WTC11 (cell line): ENCODE measurements around the gene DCLRE1A. TPM values are rescaled to one million over a fixed set of nuclear protein-coding genes. Genes with fewer than 3 reads are reported as not detected.

Experiments
- ATAC-seq: fragments of 200-7000 bp; cut with Tn5 transposase; 2 replicates; pipeline ENCODE4 v1.10.0; 2021; ENCODE audit warnings: mild to moderate bottlenecking, moderate library complexity
- CTCF ChIA-PET: fragments of 300-600 bp; sonication (Branson Sonifier 250); formaldehyde crosslinking; loops from one replicate; lab custom pipeline; 2021; ENCODE audit warnings: antibody characterized with exemption; lab: Charles Lee
- POLR2A ChIA-PET: fragments of 350-600 bp; sonication (Branson Sonifier 250); formaldehyde crosslinking; loops from one replicate; lab custom pipeline; 2021; ENCODE audit warnings: antibody characterized with exemption; lab: Charles Lee
- DNase-seq: peaks from one replicate; pipeline ENCODE4 v3.0.0; 2021; ENCODE audit warnings: low spot score
- H3K27ac Mint-ChIP-seq: 2 replicates; pipeline ENCODE4 v1.8.0; 2021; ENCODE audit warnings: mixed read lengths
- H3K27me3 Mint-ChIP-seq: 2 replicates; pipeline ENCODE4 v1.8.0; 2021; ENCODE audit warnings: low read depth, mild to moderate bottlenecking, moderate library complexity, mixed read lengths
- H3K36me3 Mint-ChIP-seq: 2 replicates; pipeline ENCODE4 v1.8.0; 2021; ENCODE audit warnings: mixed read lengths
- H3K4me1 Mint-ChIP-seq: 2 replicates; pipeline ENCODE4 v1.8.0; 2022; ENCODE audit warnings: mixed read lengths
- H3K4me3 Mint-ChIP-seq: 2 replicates; pipeline ENCODE4 v1.8.0; 2021; ENCODE audit warnings: mild to moderate bottlenecking, moderate library complexity, mixed read lengths
- H3K9me3 Mint-ChIP-seq: 2 replicates; pipeline ENCODE4 v1.8.0; 2021; ENCODE audit warnings: mixed read lengths
- CDX4 ChIP-seq: fragments of 250-450 bp; sonication (Bioruptor Pico); IDR thresholded peaks from 2 replicates; pipeline ENCODE4 v1.9.0; 2021; ENCODE audit warnings: moderate library complexity, mild to moderate bottlenecking, inconsistent platforms, borderline replicate concordance
- CREB1 ChIP-seq: sonication (generic); formaldehyde crosslinking; IDR thresholded peaks from 2 replicates; pipeline ENCODE4 v1.8.0; 2023; ENCODE audit warnings: mild to moderate bottlenecking, missing genetic modification reagents
- ELF4 ChIP-seq: sonication (generic); formaldehyde crosslinking; IDR thresholded peaks from 2 replicates; pipeline ENCODE4 v1.8.1; 2022; ENCODE audit warnings: low read depth, mild to moderate bottlenecking, moderate library complexity, missing genetic modification reagents
- ERG ChIP-seq: fragments of 250-450 bp; sonication (Bioruptor Pico); IDR thresholded peaks from 2 replicates; pipeline ENCODE4 v1.8.0; 2021; ENCODE audit warnings: mild to moderate bottlenecking
- ETV6 ChIP-seq: sonication (generic); formaldehyde crosslinking; IDR thresholded peaks from 2 replicates; pipeline ENCODE4 v1.8.1; 2022; ENCODE audit warnings: mild to moderate bottlenecking, missing genetic modification reagents
- GRHL2 ChIP-seq: fragments of 250-450 bp; sonication (Bioruptor Pico); IDR thresholded peaks from 2 replicates; pipeline ENCODE4 v1.8.0; 2022; ENCODE audit warnings: mild to moderate bottlenecking, moderate library complexity; ENCODE audit not compliant: insufficient replicate concordance, severe bottlenecking
- IRF1 ChIP-seq: sonication (generic); formaldehyde crosslinking; IDR thresholded peaks from 2 replicates; pipeline ENCODE4 v1.8.0; 2023; ENCODE audit warnings: missing genetic modification reagents
- JUN ChIP-seq: sonication (generic); formaldehyde crosslinking; IDR thresholded peaks from 2 replicates; pipeline ENCODE4 v1.8.0; 2023; ENCODE audit warnings: mild to moderate bottlenecking, missing genetic modification reagents
- MLX ChIP-seq: sonication (generic); formaldehyde crosslinking; IDR thresholded peaks from 2 replicates; pipeline ENCODE4 v1.8.1; 2023; ENCODE audit warnings: mild to moderate bottlenecking, missing genetic modification reagents, moderate library complexity
- MYBL2 ChIP-seq: sonication (generic); formaldehyde crosslinking; IDR thresholded peaks from 2 replicates; pipeline ENCODE4 v1.8.1; 2023; ENCODE audit warnings: mild to moderate bottlenecking, moderate library complexity, missing genetic modification reagents
- RORB ChIP-seq: fragments of 250-450 bp; sonication (Bioruptor Pico); IDR thresholded peaks from 2 replicates; pipeline ENCODE4 v1.9.0; 2021; ENCODE audit warnings: mild to moderate bottlenecking
- SMAD3 ChIP-seq: sonication (generic); formaldehyde crosslinking; IDR thresholded peaks from 2 replicates; pipeline ENCODE4 v1.8.0; 2022; ENCODE audit warnings: missing genetic modification reagents, mild to moderate bottlenecking, borderline replicate concordance
- TEAD1 ChIP-seq: sonication (generic); formaldehyde crosslinking; IDR thresholded peaks from 2 replicates; pipeline ENCODE4 v1.8.0; 2022; ENCODE audit warnings: mild to moderate bottlenecking, missing genetic modification reagents
- TP53 ChIP-seq: sonication (generic); formaldehyde crosslinking; IDR thresholded peaks from 2 replicates; pipeline ENCODE4 v1.8.1; 2023; ENCODE audit warnings: mild to moderate bottlenecking, missing genetic modification reagents
- ZNF232 ChIP-seq: sonication (generic); formaldehyde crosslinking; IDR thresholded peaks from 2 replicates; pipeline ENCODE4 v1.8.0; 2022; ENCODE audit warnings: mild to moderate bottlenecking, missing genetic modification reagents
- ZNF263 ChIP-seq: sonication (generic); formaldehyde crosslinking; IDR thresholded peaks from 2 replicates; pipeline ENCODE4 v1.8.1; 2022; ENCODE audit warnings: low read depth, mild to moderate bottlenecking, moderate library complexity, missing genetic modification reagents
- total RNA-seq: library from RNA; stranded (reverse); gene quantifications from 3 replicates; pipeline ENCODE4 v1.2.3, GENCODE V29; 2021
- TF ChIP-seq, protein P1 (sequence below): sonication (generic); formaldehyde crosslinking; IDR thresholded peaks from 2 replicates; pipeline ENCODE4 v1.8.0; 2022; ENCODE audit warnings: mild to moderate bottlenecking, missing genetic modification reagents
- TF ChIP-seq, protein P2 (sequence below): sonication (generic); formaldehyde crosslinking; IDR thresholded peaks from 2 replicates; pipeline ENCODE4 v1.8.1; 2022; ENCODE audit warnings: low read depth, mild to moderate bottlenecking, moderate library complexity, missing genetic modification reagents, borderline replicate concordance
- TF ChIP-seq, protein P3 (sequence below): sonication (generic); formaldehyde crosslinking; IDR thresholded peaks from 2 replicates; pipeline ENCODE4 v1.8.0; 2023; ENCODE audit warnings: mild to moderate bottlenecking, missing genetic modification reagents
- TF ChIP-seq, protein P4 (sequence below): sonication (generic); formaldehyde crosslinking; IDR thresholded peaks from 2 replicates; pipeline ENCODE4 v1.8.1; 2022; ENCODE audit warnings: missing genetic modification reagents, borderline replicate concordance
- TF ChIP-seq, protein P5 (sequence below): sonication (generic); formaldehyde crosslinking; IDR thresholded peaks from 2 replicates; pipeline ENCODE4 v1.8.1; 2022; ENCODE audit warnings: mild to moderate bottlenecking, missing genetic modification reagents, moderate library complexity, borderline replicate concordance
- TF ChIP-seq, protein P6 (sequence below): sonication (generic); formaldehyde crosslinking; IDR thresholded peaks from 2 replicates; pipeline ENCODE4 v1.8.1; 2023; ENCODE audit warnings: mild to moderate bottlenecking, missing genetic modification reagents, moderate library complexity

The DCLRE1A gene
- total RNA-seq, 1 experiment from 2014 or later = 11.3 TPM

- H3K9me3 Mint-ChIP-seq = no peaks in the 10 kb centered on the region
- no peaks in the 10 kb centered on the region for H3K27me3 Mint-ChIP-seq
- TF ChIP-seq, protein P1, sequence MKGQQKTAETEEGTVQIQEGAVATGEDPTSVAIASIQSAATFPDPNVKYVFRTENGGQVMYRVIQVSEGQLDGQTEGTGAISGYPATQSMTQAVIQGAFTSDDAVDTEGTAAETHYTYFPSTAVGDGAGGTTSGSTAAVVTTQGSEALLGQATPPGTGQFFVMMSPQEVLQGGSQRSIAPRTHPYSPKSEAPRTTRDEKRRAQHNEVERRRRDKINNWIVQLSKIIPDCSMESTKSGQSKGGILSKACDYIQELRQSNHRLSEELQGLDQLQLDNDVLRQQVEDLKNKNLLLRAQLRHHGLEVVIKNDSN (CRISPR knock-in tag) = no peak
- no peak for TF ChIP-seq MYBL2 (CRISPR knock-in tag)
- TF ChIP-seq JUN (CRISPR knock-in tag) = no peak
- TF ChIP-seq GRHL2 (CRISPR knock-in tag) = no peak
- TF ChIP-seq, protein P2, sequence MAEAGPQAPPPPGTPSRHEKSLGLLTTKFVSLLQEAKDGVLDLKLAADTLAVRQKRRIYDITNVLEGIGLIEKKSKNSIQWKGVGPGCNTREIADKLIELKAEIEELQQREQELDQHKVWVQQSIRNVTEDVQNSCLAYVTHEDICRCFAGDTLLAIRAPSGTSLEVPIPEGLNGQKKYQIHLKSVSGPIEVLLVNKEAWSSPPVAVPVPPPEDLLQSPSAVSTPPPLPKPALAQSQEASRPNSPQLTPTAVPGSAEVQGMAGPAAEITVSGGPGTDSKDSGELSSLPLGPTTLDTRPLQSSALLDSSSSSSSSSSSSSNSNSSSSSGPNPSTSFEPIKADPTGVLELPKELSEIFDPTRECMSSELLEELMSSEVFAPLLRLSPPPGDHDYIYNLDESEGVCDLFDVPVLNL (CRISPR knock-in tag) = no peak
- TF ChIP-seq CDX4 (CRISPR knock-in tag) = no peak
- TF ChIP-seq ELF4 (CRISPR knock-in tag) = no peak
- TF ChIP-seq ERG (CRISPR knock-in tag) = no peak
- TF ChIP-seq, all 79 proteins: peak for 0
- Mint-ChIP-seq H3K4me3 (no peak overlapping the region), H3K27ac (no peak overlapping the region), H3K36me3 (peaks cover 40% of the 10 kb centered on the region), H3K4me1 (peaks cover 13% of the 10 kb centered on the region)
- ChIA-PET POLR2A (no interaction called here), CTCF (interaction anchor here (0.6 kb wide), 1 partner anchor 132 kb away, joined by 4 read pairs; no protein-coding TSS in a partner anchor)
- no peak for DNase-seq
- no peak for ATAC-seq
These were observed 4.7 kb upstream of the DCLRE1A start for GRCh38 chr10:113858541-113858940.

DNA sequence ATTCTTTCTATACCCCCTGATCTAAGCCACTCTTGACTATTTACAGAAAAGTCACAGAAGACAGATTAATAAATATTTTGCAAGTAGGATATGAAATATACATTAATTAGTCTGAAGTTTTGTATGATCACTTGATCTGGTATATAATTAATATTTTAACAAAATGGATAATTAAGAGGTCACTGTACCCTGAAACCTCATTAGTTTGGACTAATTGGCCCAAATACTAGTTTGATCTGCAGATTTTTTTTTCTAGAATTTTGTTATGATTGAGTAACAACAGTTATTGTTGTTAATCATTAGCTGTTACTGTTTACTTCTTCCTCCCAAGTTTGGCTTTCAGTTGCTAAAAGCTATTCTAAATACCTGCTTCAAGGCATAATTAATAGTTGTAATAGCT is 3.3 kb upstream of the DCLRE1A start:
- CTCF ChIA-PET = no interaction called here
- POLR2A ChIA-PET = no interaction called here
- Mint-ChIP-seq H3K4me3 (no peak overlapping the region), H3K4me1 (peaks cover 25% of the 10 kb centered on the region), H3K27me3 (no peaks in the 10 kb centered on the region), H3K27ac (no peak overlapping the region), H3K9me3 (no peaks in the 10 kb centered on the region), H3K36me3 (peaks cover 30% of the 10 kb centered on the region)
- DNase-seq (no peak), ATAC-seq (no peak)
- TF ChIP-seq MLX (CRISPR knock-in tag) = no peak
- no peak for TF ChIP-seq CREB1 (CRISPR knock-in tag)
- no peak for TF ChIP-seq ZNF232 (CRISPR knock-in tag)
- TF ChIP-seq RORB (CRISPR knock-in tag) = no peak
- no peak for TF ChIP-seq SMAD3 (CRISPR knock-in tag)
- TF ChIP-seq TP53 (CRISPR knock-in tag) = no peak
- TF ChIP-seq IRF1 (CRISPR knock-in tag) = no peak
- no peak for TF ChIP-seq TEAD1
- TF ChIP-seq, protein P3, sequence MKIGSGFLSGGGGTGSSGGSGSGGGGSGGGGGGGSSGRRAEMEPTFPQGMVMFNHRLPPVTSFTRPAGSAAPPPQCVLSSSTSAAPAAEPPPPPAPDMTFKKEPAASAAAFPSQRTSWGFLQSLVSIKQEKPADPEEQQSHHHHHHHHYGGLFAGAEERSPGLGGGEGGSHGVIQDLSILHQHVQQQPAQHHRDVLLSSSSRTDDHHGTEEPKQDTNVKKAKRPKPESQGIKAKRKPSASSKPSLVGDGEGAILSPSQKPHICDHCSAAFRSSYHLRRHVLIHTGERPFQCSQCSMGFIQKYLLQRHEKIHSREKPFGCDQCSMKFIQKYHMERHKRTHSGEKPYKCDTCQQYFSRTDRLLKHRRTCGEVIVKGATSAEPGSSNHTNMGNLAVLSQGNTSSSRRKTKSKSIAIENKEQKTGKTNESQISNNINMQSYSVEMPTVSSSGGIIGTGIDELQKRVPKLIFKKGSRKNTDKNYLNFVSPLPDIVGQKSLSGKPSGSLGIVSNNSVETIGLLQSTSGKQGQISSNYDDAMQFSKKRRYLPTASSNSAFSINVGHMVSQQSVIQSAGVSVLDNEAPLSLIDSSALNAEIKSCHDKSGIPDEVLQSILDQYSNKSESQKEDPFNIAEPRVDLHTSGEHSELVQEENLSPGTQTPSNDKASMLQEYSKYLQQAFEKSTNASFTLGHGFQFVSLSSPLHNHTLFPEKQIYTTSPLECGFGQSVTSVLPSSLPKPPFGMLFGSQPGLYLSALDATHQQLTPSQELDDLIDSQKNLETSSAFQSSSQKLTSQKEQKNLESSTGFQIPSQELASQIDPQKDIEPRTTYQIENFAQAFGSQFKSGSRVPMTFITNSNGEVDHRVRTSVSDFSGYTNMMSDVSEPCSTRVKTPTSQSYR (CRISPR knock-in tag) = no peak
- TF ChIP-seq ETV6 (CRISPR knock-in tag) = no peak
- TF ChIP-seq, protein P4, sequence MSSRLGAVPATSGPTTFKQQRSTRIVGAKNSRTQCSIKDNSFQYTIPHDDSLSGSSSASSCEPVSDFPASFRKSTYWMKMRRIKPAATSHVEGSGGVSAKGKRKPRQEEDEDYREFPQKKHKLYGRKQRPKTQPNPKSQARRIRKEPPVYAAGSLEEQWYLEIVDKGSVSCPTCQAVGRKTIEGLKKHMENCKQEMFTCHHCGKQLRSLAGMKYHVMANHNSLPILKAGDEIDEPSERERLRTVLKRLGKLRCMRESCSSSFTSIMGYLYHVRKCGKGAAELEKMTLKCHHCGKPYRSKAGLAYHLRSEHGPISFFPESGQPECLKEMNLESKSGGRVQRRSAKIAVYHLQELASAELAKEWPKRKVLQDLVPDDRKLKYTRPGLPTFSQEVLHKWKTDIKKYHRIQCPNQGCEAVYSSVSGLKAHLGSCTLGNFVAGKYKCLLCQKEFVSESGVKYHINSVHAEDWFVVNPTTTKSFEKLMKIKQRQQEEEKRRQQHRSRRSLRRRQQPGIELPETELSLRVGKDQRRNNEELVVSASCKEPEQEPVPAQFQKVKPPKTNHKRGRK = no peak
- no peak for TF ChIP-seq ZNF263 (CRISPR knock-in tag)
- TF ChIP-seq, protein P5, sequence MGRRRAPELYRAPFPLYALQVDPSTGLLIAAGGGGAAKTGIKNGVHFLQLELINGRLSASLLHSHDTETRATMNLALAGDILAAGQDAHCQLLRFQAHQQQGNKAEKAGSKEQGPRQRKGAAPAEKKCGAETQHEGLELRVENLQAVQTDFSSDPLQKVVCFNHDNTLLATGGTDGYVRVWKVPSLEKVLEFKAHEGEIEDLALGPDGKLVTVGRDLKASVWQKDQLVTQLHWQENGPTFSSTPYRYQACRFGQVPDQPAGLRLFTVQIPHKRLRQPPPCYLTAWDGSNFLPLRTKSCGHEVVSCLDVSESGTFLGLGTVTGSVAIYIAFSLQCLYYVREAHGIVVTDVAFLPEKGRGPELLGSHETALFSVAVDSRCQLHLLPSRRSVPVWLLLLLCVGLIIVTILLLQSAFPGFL (CRISPR knock-in tag) = no peak
- TF ChIP-seq, protein P6, sequence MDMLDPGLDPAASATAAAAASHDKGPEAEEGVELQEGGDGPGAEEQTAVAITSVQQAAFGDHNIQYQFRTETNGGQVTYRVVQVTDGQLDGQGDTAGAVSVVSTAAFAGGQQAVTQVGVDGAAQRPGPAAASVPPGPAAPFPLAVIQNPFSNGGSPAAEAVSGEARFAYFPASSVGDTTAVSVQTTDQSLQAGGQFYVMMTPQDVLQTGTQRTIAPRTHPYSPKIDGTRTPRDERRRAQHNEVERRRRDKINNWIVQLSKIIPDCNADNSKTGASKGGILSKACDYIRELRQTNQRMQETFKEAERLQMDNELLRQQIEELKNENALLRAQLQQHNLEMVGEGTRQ (CRISPR knock-in tag) = no peak
